ENCODE measurements around the gene INPP5D. TPM values are rescaled to one million over a fixed set of nuclear protein-coding genes. Genes with fewer than 3 reads are reported as not detected.
"Not testable (repeated sequence)": the region's sequence is repeated elsewhere in the genome, so short reads cannot be mapped to it uniquely, and the experiment has no call there.

INPP5D gene
- total and polyA plus RNA-seq, 2 donors (not counting 1 experiment from before 2014, with no cell fraction given), result 0.01 to 0.33 TPM

- DNase-seq (ENCODE audit: low read depth in 2 of 2), result no peak
- TF ChIP-seq EZH2 (IDR thresholded peaks at IDR 0.05; ENCODE audit: low read length, missing control alignments), result no peak
- TF ChIP-seq, protein P1, sequence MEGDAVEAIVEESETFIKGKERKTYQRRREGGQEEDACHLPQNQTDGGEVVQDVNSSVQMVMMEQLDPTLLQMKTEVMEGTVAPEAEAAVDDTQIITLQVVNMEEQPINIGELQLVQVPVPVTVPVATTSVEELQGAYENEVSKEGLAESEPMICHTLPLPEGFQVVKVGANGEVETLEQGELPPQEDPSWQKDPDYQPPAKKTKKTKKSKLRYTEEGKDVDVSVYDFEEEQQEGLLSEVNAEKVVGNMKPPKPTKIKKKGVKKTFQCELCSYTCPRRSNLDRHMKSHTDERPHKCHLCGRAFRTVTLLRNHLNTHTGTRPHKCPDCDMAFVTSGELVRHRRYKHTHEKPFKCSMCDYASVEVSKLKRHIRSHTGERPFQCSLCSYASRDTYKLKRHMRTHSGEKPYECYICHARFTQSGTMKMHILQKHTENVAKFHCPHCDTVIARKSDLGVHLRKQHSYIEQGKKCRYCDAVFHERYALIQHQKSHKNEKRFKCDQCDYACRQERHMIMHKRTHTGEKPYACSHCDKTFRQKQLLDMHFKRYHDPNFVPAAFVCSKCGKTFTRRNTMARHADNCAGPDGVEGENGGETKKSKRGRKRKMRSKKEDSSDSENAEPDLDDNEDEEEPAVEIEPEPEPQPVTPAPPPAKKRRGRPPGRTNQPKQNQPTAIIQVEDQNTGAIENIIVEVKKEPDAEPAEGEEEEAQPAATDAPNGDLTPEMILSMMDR (conservative IDR thresholded peaks at IDR 0.05 in 1 of 2, IDR thresholded peaks at IDR 0.05 in 1 of 2; ENCODE audit: low read depth in 1 of 2, low read length in 2 of 2), result no peak
- no peaks in the 10 kb centered on the region for H3K4me1 ChIP-seq (ENCODE audit: control insufficient read depth, extremely low read depth, insufficient read depth, low read length)
Measured at GRCh38 chr2:233064530-233065199, 4.5 kb downstream of the INPP5D start.

GRCh38 chr2:233065200-233065589 lies 5.1 kb downstream of the INPP5D start:
- not testable (repeated sequence) for H3K4me1 ChIP-seq (ENCODE audit: control insufficient read depth, extremely low read depth, insufficient read depth, low read length); H3K9me3 ChIP-seq (ENCODE audit: control insufficient read depth, insufficient read depth, low read depth, low read length); H3K4me2 ChIP-seq (ENCODE audit: extremely low read depth, insufficient read depth, low read length); H4K20me1 ChIP-seq (ENCODE audit: control insufficient read depth, extremely low read depth, insufficient read depth, low read length); H3K36me3 ChIP-seq (ENCODE audit: control insufficient read depth, insufficient read depth, low read length); H2AFZ ChIP-seq (ENCODE audit: low read length); H3K79me2 ChIP-seq (ENCODE audit: control insufficient read depth, insufficient read depth, low read length); H3K4me3 ChIP-seq (replicated peaks in 1 of 4; ENCODE audit: control extremely low read depth in 1 of 4, insufficient read depth in 1 of 4, low read depth in 3 of 4, low read length in 4 of 4); H3K27me3 ChIP-seq (ENCODE audit: control insufficient read depth, insufficient read depth, low read length); H3K9ac ChIP-seq (ENCODE audit: insufficient read depth, low read length); H3K27ac ChIP-seq (ENCODE audit: insufficient read depth, low read length)
- DNase-seq (ENCODE audit: low read depth in 2 of 2), result peak in 1 of 2 donors; percentile 11

More at GRCh38 chr2:233064530-233065199, 4.5 kb downstream of the INPP5D start:
- Histone ChIP-seq H3K4me3 (replicated peaks in 1 of 4; ENCODE audit: control extremely low read depth in 1 of 4, insufficient read depth in 1 of 4, low read depth in 3 of 4, low read length in 4 of 4) (no peak overlapping the region), H3K4me2 (ENCODE audit: extremely low read depth, insufficient read depth, low read length) (no peak overlapping the region), H2AFZ (ENCODE audit: low read length) (no peak overlapping the region), H3K79me2 (ENCODE audit: control insufficient read depth, insufficient read depth, low read length) (no peaks in the 10 kb centered on the region), H3K36me3 (ENCODE audit: control insufficient read depth, insufficient read depth, low read length) (no peaks in the 10 kb centered on the region), H3K27me3 (ENCODE audit: control insufficient read depth, insufficient read depth, low read length) (no peaks in the 10 kb centered on the region), H4K20me1 (ENCODE audit: control insufficient read depth, extremely low read depth, insufficient read depth, low read length) (no peaks in the 10 kb centered on the region), H3K9ac (ENCODE audit: insufficient read depth, low read length) (no peak overlapping the region), H3K9me3 (ENCODE audit: control insufficient read depth, insufficient read depth, low read depth, low read length) (no peaks in the 10 kb centered on the region), H3K27ac (ENCODE audit: insufficient read depth, low read length) (no peak overlapping the region)

- no peaks in the 10 kb centered on the region for H3K9me3 ChIP-seq (ENCODE audit: control insufficient read depth, insufficient read depth, low read depth, low read length)
- no peak for TF ChIP-seq EZH2 (IDR thresholded peaks at IDR 0.05; ENCODE audit: low read length, missing control alignments)
- TF ChIP-seq, protein P1 (conservative IDR thresholded peaks at IDR 0.05 in 1 of 2, IDR thresholded peaks at IDR 0.05 in 1 of 2; ENCODE audit: low read depth in 1 of 2, low read length in 2 of 2), result no peak
- DNase-seq (ENCODE audit: low read depth in 2 of 2), result no peak
- H3K4me2 ChIP-seq (ENCODE audit: extremely low read depth, insufficient read depth, low read length), result no peak overlapping the region
- no peaks in the 10 kb centered on the region for H3K79me2 ChIP-seq (ENCODE audit: control insufficient read depth, insufficient read depth, low read length)
- H2AFZ ChIP-seq (ENCODE audit: low read length), result no peak overlapping the region
- H3K9ac ChIP-seq (ENCODE audit: insufficient read depth, low read length), result no peak overlapping the region
- no peaks in the 10 kb centered on the region for H3K27me3 ChIP-seq (ENCODE audit: control insufficient read depth, insufficient read depth, low read length)
- no peak overlapping the region for H3K27ac ChIP-seq (ENCODE audit: insufficient read depth, low read length)
- no peak overlapping the region for H3K4me3 ChIP-seq (replicated peaks in 1 of 4; ENCODE audit: control extremely low read depth in 1 of 4, insufficient read depth in 1 of 4, low read depth in 3 of 4, low read length in 4 of 4)
- no peaks in the 10 kb centered on the region for H3K4me1 ChIP-seq (ENCODE audit: control insufficient read depth, extremely low read depth, insufficient read depth, low read length)
- no peaks in the 10 kb centered on the region for H3K36me3 ChIP-seq (ENCODE audit: control insufficient read depth, insufficient read depth, low read length)
- no peaks in the 10 kb centered on the region for H4K20me1 ChIP-seq (ENCODE audit: control insufficient read depth, extremely low read depth, insufficient read depth, low read length)
Measured at GRCh38 chr2:233065954-233066470, 5.9 kb downstream of the INPP5D start.

Measured in fibroblast of lung (primary cell).